HG03571 (cell line): ENCODE measurements around the gene CAV1.
A peak's percentile ranks its signal among the peaks of the same experiment; 100 is the strongest.
"Not testable (repeated sequence)": the region's sequence is repeated elsewhere in the genome, so short reads cannot be mapped to it uniquely, and the experiment has no call there.

Experiments used
- ATAC-seq: cut with Tn5 transposase; IDR thresholded peaks from one replicate; pipeline ENCODE4 v1.9.1; 2021; ENCODE audit not compliant: unreplicated experiment

The CAV1 gene

GRCh38 chr7:116579322-116579721, 54.5 kb downstream of the CAV1 start:
- ATAC-seq: no peak

- no peak for ATAC-seq
Observed at GRCh38 chr7:116579835-116580234, 55.0 kb downstream of the CAV1 start.

GRCh38 chr7:116582164-116582732, 57.4 kb downstream of the CAV1 start:
- ATAC-seq: no peak

- no peak for ATAC-seq
Observed at GRCh38 chr7:116582806-116583444, 58.1 kb downstream of the CAV1 start.

- peak; percentile 91 for ATAC-seq
Observed at GRCh38 chr7:116583653-116584052, 58.8 kb downstream of the CAV1 start.

- ATAC-seq: no peak
Observed at GRCh38 chr7:116584721-116585120, 59.9 kb downstream of the CAV1 start.

- no peak for ATAC-seq
Observed at GRCh38 chr7:116585392-116585791, 60.6 kb downstream of the CAV1 start.

- ATAC-seq: no peak
Observed at GRCh38 chr7:116585967-116586366, 61.1 kb downstream of the CAV1 start.

- ATAC-seq: not testable (repeated sequence)
Observed at GRCh38 chr7:116587200-116587599, 62.4 kb downstream of the CAV1 start.

- peak; percentile 61 for ATAC-seq
Observed at GRCh38 chr7:116588225-116588624, 63.4 kb downstream of the CAV1 start.

GRCh38 chr7:116588641-116589594, 64.1 kb downstream of the CAV1 start:
- no peak for ATAC-seq

GRCh38 chr7:116591202-116592040, 66.6 kb downstream of the CAV1 start:
- no peak for ATAC-seq

- ATAC-seq: no peak
Observed at GRCh38 chr7:116592041-116592355, 67.2 kb downstream of the CAV1 start.

GRCh38 chr7:116592445-116592844, 67.6 kb downstream of the CAV1 start:
- ATAC-seq: no peak

- no peak for ATAC-seq
Observed at GRCh38 chr7:116593359-116594075, 68.7 kb downstream of the CAV1 start.

- ATAC-seq: no peak
Observed at GRCh38 chr7:116595063-116595462, 70.2 kb downstream of the CAV1 start.

- no peak for ATAC-seq
Observed at GRCh38 chr7:116597384-116597783, 72.5 kb downstream of the CAV1 start.

GRCh38 chr7:116598278-116598677, 73.4 kb downstream of the CAV1 start:
- ATAC-seq: no peak

- ATAC-seq: no peak
Observed at GRCh38 chr7:116598861-116599260, 74.0 kb downstream of the CAV1 start.

- ATAC-seq: no peak
Observed at GRCh38 chr7:116601426-116601825, 76.6 kb downstream of the CAV1 start.

GRCh38 chr7:116607299-116607698, 82.5 kb downstream of the CAV1 start:
- ATAC-seq: no peak
